T-helper 9 cell (primary cell): ENCODE data around the gene ARPC2.
"Not testable (repeated sequence)": the region's sequence is repeated elsewhere in the genome, so short reads cannot be mapped to it uniquely, and the experiment has no call there.

ENCODE experiments used
- DNase-seq: peaks from one replicate; pipeline ENCODE4 v3.0.0-alpha.2; 2020

Gene ARPC2

GRCh38 chr2:218271865-218272530, 55.0 kb downstream of the ARPC2 start:
- DNase-seq, result no peak

- peak; percentile 70 for DNase-seq
These were observed 55.7 kb downstream of the ARPC2 start for GRCh38 chr2:218272531-218273212.

DNA sequence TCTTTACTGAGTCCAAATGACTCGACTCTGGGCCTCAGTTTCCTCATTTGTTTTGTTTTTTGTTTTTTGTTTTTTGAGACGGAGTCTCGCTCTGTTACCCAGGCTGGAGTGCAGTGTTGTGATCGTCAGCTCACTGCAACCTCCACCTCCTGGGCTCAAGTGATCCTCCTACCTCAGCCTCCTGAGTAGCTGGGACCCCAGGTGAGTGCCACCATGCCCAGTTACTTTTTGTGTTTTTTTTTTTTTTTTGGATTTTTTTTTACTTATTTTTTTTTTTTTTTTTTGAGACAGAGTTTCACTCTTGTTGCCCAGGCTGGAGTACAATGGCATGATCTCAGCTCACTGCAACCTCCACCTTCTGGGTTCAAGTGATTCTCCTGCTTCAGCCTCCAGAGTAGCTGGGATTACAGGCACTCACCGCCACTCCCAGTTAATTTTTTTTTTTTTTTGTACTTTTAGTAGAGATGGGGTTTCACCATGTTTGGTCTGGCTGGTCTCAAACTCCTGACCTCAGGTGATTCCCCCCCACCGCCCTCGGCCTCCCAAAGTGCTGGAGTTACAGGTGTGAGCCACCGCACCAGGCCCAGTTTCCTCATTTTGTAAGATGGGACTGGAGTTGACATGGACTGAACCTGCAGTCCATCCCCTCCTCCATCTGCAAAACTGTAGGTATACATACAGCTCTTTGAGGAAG, 56.4 kb downstream of the ARPC2 start:
- DNase-seq, result not testable (repeated sequence)

- no peak for DNase-seq
These were observed 56.9 kb downstream of the ARPC2 start for GRCh38 chr2:218273908-218274249.

DNA sequence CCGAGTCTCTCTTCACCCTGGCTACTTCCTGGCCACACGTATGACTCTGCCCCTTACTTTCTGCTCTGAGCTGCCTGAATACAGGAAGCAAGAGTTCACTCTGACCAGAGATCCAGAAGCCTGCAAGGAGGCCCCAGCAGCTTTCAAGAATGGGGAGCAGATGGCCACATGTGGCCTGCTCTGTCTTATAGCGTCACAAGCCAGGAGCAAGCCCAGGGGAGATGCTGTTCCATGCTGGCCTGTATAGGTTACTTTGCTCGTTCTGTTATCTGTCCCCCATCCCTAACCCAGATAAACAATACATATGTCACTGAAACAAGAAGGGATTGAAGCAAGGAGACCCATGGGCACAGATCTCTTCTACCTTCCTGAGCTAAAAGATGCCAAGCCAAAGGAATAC, 57.6 kb downstream of the ARPC2 start:
- no peak for DNase-seq

DNA sequence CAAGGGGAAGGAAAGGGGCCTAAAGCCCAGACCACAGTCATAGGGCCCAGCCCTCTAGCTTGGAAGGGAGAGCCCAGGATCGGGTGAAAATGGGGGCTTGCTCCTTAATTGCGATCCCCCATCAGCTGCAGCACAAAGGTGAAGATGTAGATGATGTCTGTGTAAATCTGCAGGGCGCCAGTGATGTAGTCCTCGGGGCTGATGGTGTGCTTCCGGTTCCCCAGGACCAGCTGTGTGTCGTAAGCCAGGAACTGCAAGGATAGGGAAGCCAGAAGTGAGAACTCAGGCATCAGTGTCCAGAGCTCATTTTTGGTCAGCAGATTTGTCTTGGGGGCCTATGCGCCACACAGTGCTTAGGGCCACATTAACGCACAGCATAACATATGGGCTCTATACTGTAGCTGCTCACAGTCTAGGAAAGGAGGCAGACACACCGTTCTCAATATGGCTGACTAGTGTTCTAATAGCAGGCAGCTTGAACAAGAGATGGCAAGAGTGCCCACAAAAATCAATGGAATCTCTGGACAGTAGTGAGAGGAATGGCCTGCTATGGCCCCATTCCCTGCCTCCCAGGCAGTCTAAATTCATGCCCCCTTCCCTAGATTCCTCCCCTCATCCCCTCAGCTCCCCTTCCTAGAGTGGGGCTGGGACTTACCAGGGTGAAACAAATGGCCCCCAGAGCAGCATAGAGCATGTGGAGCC, 58.5 kb downstream of the ARPC2 start:
- no peak for DNase-seq

GRCh38 chr2:218276986-218277755, 60.2 kb downstream of the ARPC2 start:
- DNase-seq, result no peak

DNA sequence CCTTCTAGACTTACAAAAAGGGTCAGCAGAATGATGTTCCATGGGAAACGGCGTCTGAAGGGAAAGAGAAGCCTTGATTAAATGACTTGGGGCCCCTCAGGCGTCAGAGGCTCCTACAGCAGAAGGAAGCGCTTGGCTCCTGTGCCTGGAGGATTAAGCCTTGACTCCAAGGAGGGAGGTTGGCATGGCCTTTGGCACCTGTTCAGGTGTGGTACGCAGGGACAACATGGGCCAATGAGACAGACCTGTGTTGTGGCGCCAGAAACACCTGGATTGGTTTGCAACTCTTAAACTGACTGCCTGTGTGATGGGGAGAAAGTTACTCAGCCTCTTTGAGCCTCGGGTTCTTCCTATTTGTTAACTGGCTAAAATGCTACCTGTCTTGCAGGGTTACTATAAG, 60.9 kb downstream of the ARPC2 start:
- no peak for DNase-seq

GRCh38 chr2:218278531-218279360, 61.8 kb downstream of the ARPC2 start:
- no peak for DNase-seq

- no peak for DNase-seq
These were observed 63.4 kb downstream of the ARPC2 start for GRCh38 chr2:218280260-218280870.

GRCh38 chr2:218281449-218281848, 64.5 kb downstream of the ARPC2 start:
- no peak for DNase-seq

GRCh38 chr2:218282173-218282991, 65.4 kb downstream of the ARPC2 start:
- DNase-seq, result no peak

- DNase-seq, result peak; percentile 51
These were observed 67.3 kb downstream of the ARPC2 start for GRCh38 chr2:218284106-218284811.

- DNase-seq, result no peak
These were observed 68.6 kb downstream of the ARPC2 start for GRCh38 chr2:218285604-218286003.

- DNase-seq, result peak; percentile 78
These were observed 69.8 kb downstream of the ARPC2 start for GRCh38 chr2:218286570-218287459.

- no peak for DNase-seq
These were observed 72.8 kb downstream of the ARPC2 start for GRCh38 chr2:218289639-218290315.

DNA sequence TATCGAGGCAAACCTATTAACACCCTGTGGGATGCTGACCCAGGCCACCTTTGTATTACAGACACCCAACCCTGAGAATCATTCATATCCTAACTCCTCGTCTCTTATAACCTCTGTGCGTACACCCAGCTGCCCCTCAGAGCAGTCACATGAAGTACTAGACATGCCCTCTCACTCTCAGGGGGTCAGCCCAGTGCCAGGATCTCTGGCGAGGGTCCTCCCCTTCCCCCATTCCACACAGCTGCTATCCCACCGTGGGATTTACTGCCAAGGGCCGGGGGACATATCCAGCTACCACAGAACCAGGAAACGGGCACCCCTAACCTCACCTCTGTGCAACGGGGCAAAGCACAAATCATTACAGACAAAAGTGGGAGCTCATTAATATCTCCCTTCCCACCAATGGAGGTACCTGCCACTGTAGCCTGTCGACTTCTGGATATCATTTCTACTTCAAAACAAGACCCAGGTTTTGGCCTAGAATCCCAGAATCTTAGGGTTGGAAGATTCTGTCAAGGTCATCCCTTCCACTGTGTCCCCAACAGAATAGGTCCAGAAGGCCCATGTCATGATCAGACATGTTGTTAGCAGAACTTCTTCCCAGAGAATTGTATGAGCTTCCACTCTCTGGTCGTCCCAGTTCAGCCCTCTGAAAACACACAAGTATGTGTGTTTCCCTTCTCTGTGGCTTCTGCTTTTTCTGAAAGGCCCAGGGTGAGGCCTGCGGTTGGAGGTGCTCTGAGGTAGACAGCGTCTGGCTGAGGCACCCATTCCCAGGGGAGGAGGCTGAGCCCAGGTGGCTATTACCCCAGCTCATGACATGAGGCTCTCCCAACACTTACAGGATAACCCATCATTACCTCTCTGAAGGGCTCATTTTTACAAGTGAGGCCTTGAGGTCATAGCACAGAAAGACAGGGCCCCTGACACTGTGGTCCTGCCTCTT, 73.6 kb downstream of the ARPC2 start:
- peak; percentile 48 for DNase-seq
